HUES64 (cell line): ENCODE data around the gene SLITRK2.

ENCODE experiments used
- H3K27ac ChIP-seq: 2 replicates; pipeline ENCODE4 v1.7.0; 2013; ENCODE audit warnings: low read depth, low read length, inconsistent platforms
- H3K27me3 ChIP-seq: 2 replicates; pipeline ENCODE4 v1.6.1; 2013; ENCODE audit warnings: mild to moderate bottlenecking, low read length; ENCODE audit not compliant: insufficient read depth
- H3K36me3 ChIP-seq: 2 replicates; pipeline ENCODE4 v1.6.1; 2013; ENCODE audit warnings: mild to moderate bottlenecking, low read length; ENCODE audit not compliant: insufficient read depth
- H3K4me1 ChIP-seq: 2 replicates; pipeline ENCODE4 v1.6.1; 2013; ENCODE audit warnings: mild to moderate bottlenecking, low read length, moderate library complexity; ENCODE audit not compliant: insufficient read depth
- H3K4me3 ChIP-seq: 2 replicates; pipeline ENCODE4 v1.5.1; 2013; ENCODE audit warnings: mild to moderate bottlenecking, low read length, moderate library complexity
- H3K9ac ChIP-seq: 2 replicates; pipeline ENCODE4 v1.6.1; 2013; ENCODE audit warnings: mild to moderate bottlenecking, low read depth, low read length
- H3K9me3 ChIP-seq: 2 replicates; pipeline ENCODE4 v1.6.1; 2013; ENCODE audit warnings: low read depth, low read length; ENCODE audit not compliant: insufficient read depth
- WGBS: fragments of 150-250, 120-280 bp; methylation state at CpG from one replicate; pipeline ENCODE4 v1.1.7; 2013; ENCODE audit warnings: missing lambda C conversion rate; 5-methylcytosine and 5-hydroxymethylcytosine counted together

Gene SLITRK2

GRCh38 chrX:145821898-145822571 lies 4.4 kb downstream of the SLITRK2 start:
- Histone ChIP-seq H3K27me3 (peaks cover 44% of the 10 kb centered on the region), H3K4me3 (no peak overlapping the region), H3K36me3 (no peaks in the 10 kb centered on the region), H3K9me3 (peaks cover 27% of the 10 kb centered on the region), H3K27ac (no peak overlapping the region), H3K4me1 (no peaks in the 10 kb centered on the region), H3K9ac (no peak overlapping the region)
- WGBS, result 90% methylated on average over 33 of the region's 33 CpGs

GRCh38 chrX:145823132-145823531 lies 5.5 kb downstream of the SLITRK2 start:
- Histone ChIP-seq H3K4me3 (no peak overlapping the region), H3K36me3 (no peaks in the 10 kb centered on the region), H3K4me1 (no peaks in the 10 kb centered on the region), H3K27me3 (peaks cover 36% of the 10 kb centered on the region), H3K27ac (no peak overlapping the region), H3K9me3 (peaks cover 33% of the 10 kb centered on the region), H3K9ac (no peak overlapping the region)
- WGBS, result 80% methylated on average over 7 of the region's 7 CpGs

GRCh38 chrX:145825896-145826295 lies 8.3 kb downstream of the SLITRK2 start:
- no peaks in the 10 kb centered on the region for H3K36me3 ChIP-seq
- H3K4me3 ChIP-seq, result no peak overlapping the region
- peaks cover 27% of the 10 kb centered on the region for H3K9me3 ChIP-seq
- H3K4me1 ChIP-seq, result no peaks in the 10 kb centered on the region
- H3K27ac ChIP-seq, result no peak overlapping the region
- WGBS, result 43% methylated on average over 2 of the region's 4 CpGs
- H3K9ac ChIP-seq, result no peak overlapping the region
- H3K27me3 ChIP-seq, result peaks cover 15% of the 10 kb centered on the region

- no CpG with 5 or more reads among the region's 4 CpGs for WGBS
- Histone ChIP-seq H3K36me3 (no peaks in the 10 kb centered on the region), H3K27ac (no peak overlapping the region), H3K4me1 (no peaks in the 10 kb centered on the region), H3K9ac (no peak overlapping the region), H3K4me3 (no peak overlapping the region), H3K27me3 (peaks cover 13% of the 10 kb centered on the region), H3K9me3 (peaks cover 29% of the 10 kb centered on the region)
Measured at GRCh38 chrX:145826466-145826865, 8.8 kb downstream of the SLITRK2 start.

GRCh38 chrX:145832796-145833195 lies 15.2 kb downstream of the SLITRK2 start:
- Histone ChIP-seq H3K9me3 (peaks cover 34% of the 10 kb centered on the region), H3K27ac (no peak overlapping the region), H3K27me3 (no peaks in the 10 kb centered on the region), H3K4me3 (no peak overlapping the region), H3K36me3 (no peaks in the 10 kb centered on the region), H3K4me1 (no peaks in the 10 kb centered on the region), H3K9ac (no peak overlapping the region)
- WGBS, result 75% methylated on average over 4 of the region's 5 CpGs

GRCh38 chrX:145840531-145840930 lies 22.9 kb downstream of the SLITRK2 start:
- Histone ChIP-seq H3K27me3 (no peaks in the 10 kb centered on the region), H3K4me1 (no peaks in the 10 kb centered on the region), H3K9ac (no peak overlapping the region)

GRCh38 chrX:145843146-145843904 lies 25.7 kb downstream of the SLITRK2 start:
- no peaks in the 10 kb centered on the region for H3K4me1 ChIP-seq
- no peaks in the 10 kb centered on the region for H3K27me3 ChIP-seq
- no peaks in the 10 kb centered on the region for H3K36me3 ChIP-seq
- H3K4me3 ChIP-seq, result no peak overlapping the region
- WGBS, result 76% methylated on average over 6 of the region's 7 CpGs
- no peak overlapping the region for H3K27ac ChIP-seq
- H3K9me3 ChIP-seq, result peaks cover 56% of the 10 kb centered on the region
- H3K9ac ChIP-seq, result no peak overlapping the region

More at GRCh38 chrX:145840531-145840930, 22.9 kb downstream of the SLITRK2 start:
- no peaks in the 10 kb centered on the region for H3K36me3 ChIP-seq
- no peak overlapping the region for H3K4me3 ChIP-seq
- no peak overlapping the region for H3K27ac ChIP-seq
- 88% methylated on average over 7 of the region's 9 CpGs for WGBS
- peaks cover 51% of the 10 kb centered on the region for H3K9me3 ChIP-seq

- H3K27me3 ChIP-seq, result no peaks in the 10 kb centered on the region
- no peak overlapping the region for H3K9ac ChIP-seq
- WGBS, result 79% methylated on average over 7 of the region's 7 CpGs
Measured at GRCh38 chrX:145844886-145845285, 27.3 kb downstream of the SLITRK2 start.

GRCh38 chrX:145848448-145848847 lies 30.8 kb downstream of the SLITRK2 start:
- Histone ChIP-seq H3K9me3 (peaks cover 37% of the 10 kb centered on the region), H3K4me3 (no peak overlapping the region), H3K27me3 (no peaks in the 10 kb centered on the region), H3K9ac (no peak overlapping the region), H3K4me1 (no peaks in the 10 kb centered on the region), H3K27ac (no peak overlapping the region), H3K36me3 (no peaks in the 10 kb centered on the region)
- 88% methylated on average over 2 of the region's 2 CpGs for WGBS

More at GRCh38 chrX:145844886-145845285, 27.3 kb downstream of the SLITRK2 start:
- Histone ChIP-seq H3K9me3 (peaks cover 44% of the 10 kb centered on the region), H3K27ac (no peak overlapping the region), H3K4me3 (no peak overlapping the region), H3K36me3 (no peaks in the 10 kb centered on the region), H3K4me1 (no peaks in the 10 kb centered on the region)

GRCh38 chrX:145848857-145849256 lies 31.2 kb downstream of the SLITRK2 start:
- WGBS, result 77% methylated on average over 11 of the region's 11 CpGs
- H3K4me3 ChIP-seq, result no peak overlapping the region
- H3K9ac ChIP-seq, result no peak overlapping the region
- no peaks in the 10 kb centered on the region for H3K4me1 ChIP-seq
- H3K36me3 ChIP-seq, result no peaks in the 10 kb centered on the region
- peaks cover 40% of the 10 kb centered on the region for H3K9me3 ChIP-seq
- no peaks in the 10 kb centered on the region for H3K27me3 ChIP-seq
- H3K27ac ChIP-seq, result no peak overlapping the region

- no peaks in the 10 kb centered on the region for H3K36me3 ChIP-seq
- peaks cover 28% of the 10 kb centered on the region; the same call in 1 of the 2 replicates for H3K9me3 ChIP-seq
- H3K27ac ChIP-seq, result no peak overlapping the region
- H3K4me3 ChIP-seq, result no peak overlapping the region
- H3K4me1 ChIP-seq, result no peaks in the 10 kb centered on the region
- no peak overlapping the region for H3K9ac ChIP-seq
- 92% methylated on average over 13 of the region's 13 CpGs for WGBS
- H3K27me3 ChIP-seq, result no peaks in the 10 kb centered on the region
Measured at GRCh38 chrX:145853181-145853580, 35.6 kb downstream of the SLITRK2 start.
